H9 (cell line): ENCODE measurements around the gene RNASE7. TPM values are rescaled to one million over a fixed set of nuclear protein-coding genes. Genes with fewer than 3 reads are reported as not detected.

ENCODE experiments used
- DNase-seq: peaks from one replicate; pipeline ENCODE4 v3.0.0-alpha.2; 2017
- H2AFZ ChIP-seq: one replicate; pipeline ENCODE4 v1.6.1; 2013; ENCODE audit warnings: mild to moderate bottlenecking, low read length, control low read depth, moderate library complexity
- H2AK5ac ChIP-seq: 2 replicates; pipeline ENCODE4 v1.6.1; 2013; ENCODE audit warnings: low read length, control low read depth, mixed read lengths; ENCODE audit not compliant: insufficient read length
- H2BK120ac ChIP-seq: one replicate; pipeline ENCODE4 v1.6.1; 2013; ENCODE audit warnings: low read depth, mild to moderate bottlenecking, low read length, control low read depth, inconsistent platforms; ENCODE audit not compliant: poor library complexity, severe bottlenecking
- H2BK12ac ChIP-seq: 2 replicates; pipeline ENCODE4 v1.6.1; 2013; ENCODE audit warnings: low read length, control low read depth, mixed read lengths, low read depth; ENCODE audit not compliant: insufficient read length
- H2BK15ac ChIP-seq: 2 replicates; pipeline ENCODE4 v1.6.1; 2013; ENCODE audit warnings: low read depth, low read length, control low read depth
- H2BK20ac ChIP-seq: one replicate; pipeline ENCODE4 v1.6.1; 2013; ENCODE audit warnings: low read depth, mild to moderate bottlenecking, low read length, control low read depth, inconsistent platforms; ENCODE audit not compliant: poor library complexity, severe bottlenecking
- H2BK5ac ChIP-seq: 2 replicates; pipeline ENCODE4 v1.6.1; 2013; ENCODE audit warnings: low read length, control low read depth, mixed read lengths; ENCODE audit not compliant: insufficient read length
- H3K14ac ChIP-seq: 2 replicates; pipeline ENCODE4 v1.6.1; 2013; ENCODE audit warnings: low read length, control low read depth; ENCODE audit not compliant: insufficient read depth
- H3K18ac ChIP-seq: 2 replicates; pipeline ENCODE4 v1.6.1; 2013; ENCODE audit warnings: low read depth, mild to moderate bottlenecking, mixed read lengths, low read length, control low read depth; ENCODE audit not compliant: insufficient read length
- H3K23ac ChIP-seq: 2 replicates; pipeline ENCODE4 v1.6.1; 2013; ENCODE audit warnings: low read length, control low read depth, mixed read lengths, low read depth; ENCODE audit not compliant: insufficient read length
- H3K23me2 ChIP-seq: 2 replicates; pipeline ENCODE4 v1.6.1; 2013; ENCODE audit warnings: low read depth, mild to moderate bottlenecking, mixed read lengths, low read length, control low read depth; ENCODE audit not compliant: insufficient read length, poor library complexity, severe bottlenecking
- H3K27ac ChIP-seq: 2 replicates; pipeline ENCODE4 v1.5.1; 2013; ENCODE audit warnings: low read length, control low read depth, mixed read lengths, low read depth; ENCODE audit not compliant: insufficient read length
- H3K27me3 ChIP-seq: 2 replicates; pipeline ENCODE4 v1.6.1; 2013; ENCODE audit warnings: low read length, control low read depth, inconsistent platforms; ENCODE audit not compliant: insufficient read depth
- H3K4ac ChIP-seq: 2 replicates; pipeline ENCODE4 v1.6.1; 2013; ENCODE audit warnings: low read depth, mild to moderate bottlenecking, control low read depth, inconsistent platforms, low read length, moderate library complexity
- H3K4me1 ChIP-seq: 2 replicates; pipeline ENCODE4 v1.6.1; 2013; ENCODE audit warnings: low read length, control low read depth, inconsistent platforms; ENCODE audit not compliant: insufficient read depth
- H3K4me2 ChIP-seq: 2 replicates; pipeline ENCODE4 v1.6.1; 2013; ENCODE audit warnings: low read length, control low read depth, mixed read lengths; ENCODE audit not compliant: insufficient read length, insufficient read depth
- H3K56ac ChIP-seq: 2 replicates; pipeline ENCODE4 v1.6.1; 2013; ENCODE audit warnings: low read depth, mild to moderate bottlenecking, mixed read lengths, low read length, control low read depth; ENCODE audit not compliant: insufficient read length
- H3K79me1 ChIP-seq: 2 replicates; pipeline ENCODE4 v1.6.1; 2013; ENCODE audit warnings: low read depth, mild to moderate bottlenecking, moderate library complexity, low read length, control low read depth, inconsistent platforms; ENCODE audit not compliant: insufficient read depth, poor library complexity, severe bottlenecking
- H3K79me2 ChIP-seq: 2 replicates; pipeline ENCODE4 v1.6.1; 2013; ENCODE audit warnings: low read length, control low read depth, inconsistent platforms; ENCODE audit not compliant: insufficient read depth
- H3K9ac ChIP-seq: 2 replicates; pipeline ENCODE4 v1.6.1; 2013; ENCODE audit warnings: low read length, control low read depth, mixed read lengths; ENCODE audit not compliant: insufficient read length; ENCODE audit errors: extremely low read depth
- H3K9me3 ChIP-seq: one replicate; pipeline ENCODE4 v1.6.1; 2013; ENCODE audit warnings: low read depth, low read length, inconsistent platforms; ENCODE audit not compliant: control insufficient read depth
- H3T11ph ChIP-seq: one replicate; pipeline ENCODE4 v1.6.1; 2013; ENCODE audit warnings: mild to moderate bottlenecking, low read length, control low read depth, inconsistent platforms
- H4K20me1 ChIP-seq: one replicate; pipeline ENCODE4 v1.6.1; 2013; ENCODE audit not compliant: control insufficient read depth, insufficient read length, insufficient read depth
- H4K5ac ChIP-seq: 2 replicates; pipeline ENCODE4 v1.6.1; 2013; ENCODE audit warnings: low read depth, mild to moderate bottlenecking, mixed read lengths, low read length, control low read depth; ENCODE audit not compliant: insufficient read length
- H4K8ac ChIP-seq: replicated peaks from 2 replicates; pipeline ENCODE4 v1.6.1; 2013; ENCODE audit warnings: low read length, control low read depth, mixed read lengths, low read depth; ENCODE audit not compliant: insufficient read length
- H4K91ac ChIP-seq: 2 replicates; pipeline ENCODE4 v1.6.1; 2013; ENCODE audit warnings: low read depth, mild to moderate bottlenecking, moderate library complexity, mixed read lengths, low read length, control low read depth; ENCODE audit not compliant: insufficient read length
- H3K27ac Mint-ChIP-seq, 3 experiments: 2 replicates in 2 of 3; 3 replicates in 1 of 3; pipeline ENCODE4 v1.8.0; 2020 to 2021; ENCODE audit warnings: mixed read lengths in 3 of 3, mild to moderate bottlenecking in 1 of 3, moderate library complexity in 1 of 3
- H3K27me3 Mint-ChIP-seq: 2 replicates; pipeline ENCODE4 v1.8.0; 2021; ENCODE audit warnings: low read depth, mild to moderate bottlenecking, moderate library complexity, mixed read lengths
- H3K36me3 Mint-ChIP-seq, 3 experiments: 2 replicates in 2 of 3; 3 replicates in 1 of 3; pipeline ENCODE4 v1.8.0; 2020 to 2021; ENCODE audit warnings: low read depth in 3 of 3, mixed read lengths in 3 of 3; ENCODE audit not compliant: insufficient read depth in 1 of 3
- H3K4me1 Mint-ChIP-seq, 2 experiments: 2 replicates each; pipeline ENCODE4 v1.8.0; 2020; ENCODE audit warnings: mixed read lengths in 2 of 2
- H3K4me3 Mint-ChIP-seq, 2 experiments: 2 replicates in 1 of 2; 3 replicates in 1 of 2; pipeline ENCODE4 v1.8.0; 2020 to 2021; ENCODE audit warnings: mild to moderate bottlenecking in 2 of 2, mixed read lengths in 2 of 2, moderate library complexity in 1 of 2
- H3K9me3 Mint-ChIP-seq, 2 experiments: 2 replicates in 1 of 2; 3 replicates in 1 of 2; pipeline ENCODE4 v1.8.0; 2020; ENCODE audit warnings: mild to moderate bottlenecking in 2 of 2, mixed read lengths in 2 of 2, moderate library complexity in 1 of 2
- WGBS: extraction: QIAGEN DNeasy Blood & Tissue Kit; methylation state at CpG from one replicate; pipeline ENCODE4 v1.1.7; 2013; ENCODE audit warnings: missing lambda C conversion rate, low lambda C conversion rate, mixed read lengths; ENCODE audit not compliant: insufficient read length; ENCODE audit errors: extremely low coverage; 5-methylcytosine and 5-hydroxymethylcytosine counted together
- total RNA-seq: library from RNA; stranded (reverse); gene quantifications from 2 replicates; pipeline ENCODE4 v1.2.1, GENCODE V29; 2021
- TF ChIP-seq, protein P1 (sequence below): fragments of 200-600 bp; sonication (generic); conservative IDR thresholded peaks from 3 replicates; pipeline ENCODE4 v1.8.0; 2021; ENCODE audit warnings: antibody characterized with exemption, mild to moderate bottlenecking

The RNASE7 gene
- total RNA-seq, 1 experiment from 2014 or later, result not detected

DNA sequence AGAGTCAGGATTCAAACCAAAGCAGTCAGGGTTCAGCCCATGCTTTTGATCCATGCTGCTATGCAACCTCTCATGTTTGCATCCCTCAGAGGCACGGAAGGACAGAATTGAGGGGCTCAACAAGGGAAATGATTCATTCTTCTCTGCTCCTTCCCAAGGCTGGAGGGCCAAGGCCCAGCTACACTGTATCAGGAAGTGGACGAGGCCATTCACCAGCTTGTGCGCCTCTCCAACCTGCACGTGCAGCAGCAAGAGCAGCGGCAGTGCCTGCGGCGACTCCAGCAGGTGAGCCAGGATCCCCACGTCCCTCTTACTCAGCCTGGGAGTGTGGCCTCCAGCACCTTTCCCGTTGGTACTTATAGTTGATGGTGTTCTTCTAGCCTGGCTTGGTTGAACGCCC lies 36.6 kb downstream of the RNASE7 start:
- Histone ChIP-seq H3K4me2 (no peak overlapping the region), H3K27me3 (no peaks in the 10 kb centered on the region), H2AK5ac (no peak overlapping the region), H4K8ac (no peak overlapping the region), H3K4ac (no peak overlapping the region), H3K23me2 (no peaks in the 10 kb centered on the region), H2BK20ac (no peak overlapping the region), H2BK5ac (no peak overlapping the region), H4K20me1 (no peaks in the 10 kb centered on the region), H3K79me1 (no peaks in the 10 kb centered on the region), H3K56ac (no peak overlapping the region), H2BK15ac (no peak overlapping the region), H3K14ac (no peak overlapping the region), H3K9ac (no peak overlapping the region), H3K79me2 (no peaks in the 10 kb centered on the region), H3K4me1 (no peaks in the 10 kb centered on the region), H4K91ac (no peak overlapping the region), H3K27ac (no peak overlapping the region), H2BK12ac (no peak overlapping the region), H3K23ac (no peak overlapping the region), H3T11ph (no peak overlapping the region), H4K5ac (no peak overlapping the region), H3K9me3 (no peaks in the 10 kb centered on the region), H2AFZ (no peak overlapping the region), H2BK120ac (no peak overlapping the region), H3K18ac (no peak overlapping the region)
- H3K4me1 Mint-ChIP-seq, result no peaks in the 10 kb centered on the region
- H3K36me3 Mint-ChIP-seq, result peaks cover 59 to 92% (median 88%) of the 10 kb centered on the region in 3 experiments
- no peaks in the 10 kb centered on the region for H3K9me3 Mint-ChIP-seq
- H3K27me3 Mint-ChIP-seq, result no peaks in the 10 kb centered on the region
- TF ChIP-seq, protein P1, sequence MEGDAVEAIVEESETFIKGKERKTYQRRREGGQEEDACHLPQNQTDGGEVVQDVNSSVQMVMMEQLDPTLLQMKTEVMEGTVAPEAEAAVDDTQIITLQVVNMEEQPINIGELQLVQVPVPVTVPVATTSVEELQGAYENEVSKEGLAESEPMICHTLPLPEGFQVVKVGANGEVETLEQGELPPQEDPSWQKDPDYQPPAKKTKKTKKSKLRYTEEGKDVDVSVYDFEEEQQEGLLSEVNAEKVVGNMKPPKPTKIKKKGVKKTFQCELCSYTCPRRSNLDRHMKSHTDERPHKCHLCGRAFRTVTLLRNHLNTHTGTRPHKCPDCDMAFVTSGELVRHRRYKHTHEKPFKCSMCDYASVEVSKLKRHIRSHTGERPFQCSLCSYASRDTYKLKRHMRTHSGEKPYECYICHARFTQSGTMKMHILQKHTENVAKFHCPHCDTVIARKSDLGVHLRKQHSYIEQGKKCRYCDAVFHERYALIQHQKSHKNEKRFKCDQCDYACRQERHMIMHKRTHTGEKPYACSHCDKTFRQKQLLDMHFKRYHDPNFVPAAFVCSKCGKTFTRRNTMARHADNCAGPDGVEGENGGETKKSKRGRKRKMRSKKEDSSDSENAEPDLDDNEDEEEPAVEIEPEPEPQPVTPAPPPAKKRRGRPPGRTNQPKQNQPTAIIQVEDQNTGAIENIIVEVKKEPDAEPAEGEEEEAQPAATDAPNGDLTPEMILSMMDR, result no peak
- H3K27ac Mint-ChIP-seq, result no peak overlapping the region
- WGBS, result no CpG with 5 or more reads among the region's 10 CpGs
- H3K4me3 Mint-ChIP-seq, result no peak overlapping the region
- no peak for DNase-seq
